Measurements from ENCODE around the gene ABI3BP.
"Not testable (repeated sequence)": the region's sequence is repeated elsewhere in the genome, so short reads cannot be mapped to it uniquely, and the experiment has no call there.

ABI3BP gene

DNA sequence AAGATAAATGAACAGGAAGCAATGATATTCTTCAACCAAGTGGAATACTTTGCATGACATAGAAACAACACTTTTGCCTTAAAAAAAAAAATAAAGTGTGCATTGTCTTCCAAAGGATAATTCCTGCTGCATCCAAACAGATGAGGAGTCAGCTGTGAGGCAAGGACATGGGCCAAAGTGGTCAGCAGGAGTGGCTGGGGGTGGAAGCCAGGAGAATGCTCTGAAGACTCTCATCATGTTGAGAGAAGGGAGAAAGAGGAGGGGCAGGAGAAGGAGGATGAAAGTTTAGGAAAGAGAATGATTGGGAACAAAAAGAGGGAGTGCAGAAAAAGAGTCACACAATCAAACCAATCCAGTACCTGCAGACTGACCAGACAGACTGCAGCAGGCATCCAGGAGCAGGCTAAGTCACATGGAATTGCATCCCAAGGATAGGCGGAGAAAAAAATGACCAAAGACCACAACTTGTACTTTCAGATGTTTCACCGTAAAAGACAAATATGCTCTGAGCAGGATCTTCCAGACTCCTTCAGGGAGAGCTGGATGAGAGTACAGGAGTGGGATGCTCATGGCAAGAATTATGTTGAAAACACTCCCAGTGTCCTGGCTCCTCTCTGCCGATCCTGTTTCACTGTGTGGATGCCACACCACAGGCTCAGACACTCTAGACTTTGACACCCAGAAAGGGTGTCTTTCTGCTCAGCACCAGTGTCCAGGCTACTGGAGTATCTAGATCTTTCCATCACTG is 11.9 kb downstream of the ABI3BP start:
- DNase-seq = no peak

DNA sequence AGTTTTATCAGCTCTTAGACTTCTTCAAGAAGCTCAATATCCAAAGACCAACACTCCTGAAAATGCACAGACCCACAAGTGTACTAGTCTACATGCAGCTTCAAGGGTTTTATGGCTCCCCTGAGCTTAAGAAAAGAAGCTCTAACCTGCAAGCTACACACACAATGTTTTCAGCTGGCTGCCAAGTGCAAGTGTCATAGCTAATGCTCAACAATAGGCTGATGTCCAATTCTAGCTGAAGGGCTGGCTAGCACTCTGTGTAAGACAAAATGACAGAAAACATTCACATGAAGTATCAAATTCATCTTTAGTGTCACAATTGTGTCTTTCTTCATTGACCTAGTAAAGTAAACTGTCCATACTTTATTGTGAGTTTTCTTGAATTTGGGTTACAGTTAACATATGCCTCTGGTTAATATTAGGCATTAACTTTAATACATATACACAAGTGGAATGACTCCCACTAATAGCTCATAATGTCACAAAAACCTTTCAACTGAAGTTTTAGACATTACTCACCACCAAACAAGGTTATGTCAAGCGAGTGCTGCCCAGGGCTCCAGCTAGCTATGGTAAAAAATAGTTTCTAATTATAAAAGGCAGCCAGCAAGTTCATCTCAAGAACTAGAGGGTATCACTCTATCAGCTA is 15.1 kb downstream of the ABI3BP start:
- DNase-seq = no peak

DNA sequence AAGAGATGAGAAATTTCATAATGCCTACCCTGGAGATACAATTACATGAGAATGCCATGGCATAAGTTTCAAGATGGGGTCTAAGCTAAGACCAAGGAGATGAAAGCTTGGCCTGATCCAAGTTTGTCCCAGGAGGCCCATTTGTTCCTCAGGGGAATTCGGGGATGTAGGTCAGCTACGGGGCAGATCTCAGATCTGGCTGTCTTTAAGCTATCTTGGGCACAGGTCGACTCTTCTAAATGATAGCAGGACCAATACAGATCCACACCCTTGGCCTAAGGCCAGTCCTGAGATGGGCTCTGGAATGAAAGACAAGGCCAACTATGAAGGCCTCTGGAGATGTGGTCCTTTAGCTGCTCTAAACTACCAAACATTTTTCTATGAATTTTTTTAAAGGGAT is 16.6 kb downstream of the ABI3BP start:
- DNase-seq = no peak

DNA sequence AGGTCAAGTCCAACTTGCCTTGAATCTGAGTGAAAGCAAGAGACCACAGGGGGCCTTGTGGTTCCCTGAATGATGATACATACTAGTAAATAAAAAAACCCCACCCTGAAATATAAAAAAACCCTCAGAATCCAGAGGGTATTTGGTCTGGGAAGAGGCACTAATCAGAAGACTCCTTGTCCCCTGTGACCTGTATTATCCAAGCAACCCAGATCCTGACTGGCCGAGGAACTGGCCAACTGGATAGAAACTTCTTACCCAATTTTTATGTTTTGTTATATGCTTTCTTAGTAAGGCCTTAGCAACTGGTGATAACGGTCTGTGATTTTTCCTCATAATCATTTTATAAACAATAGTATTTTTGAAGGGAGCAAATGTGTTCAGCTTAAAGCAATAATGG is 17.5 kb downstream of the ABI3BP start:
- DNase-seq = no peak

DNA sequence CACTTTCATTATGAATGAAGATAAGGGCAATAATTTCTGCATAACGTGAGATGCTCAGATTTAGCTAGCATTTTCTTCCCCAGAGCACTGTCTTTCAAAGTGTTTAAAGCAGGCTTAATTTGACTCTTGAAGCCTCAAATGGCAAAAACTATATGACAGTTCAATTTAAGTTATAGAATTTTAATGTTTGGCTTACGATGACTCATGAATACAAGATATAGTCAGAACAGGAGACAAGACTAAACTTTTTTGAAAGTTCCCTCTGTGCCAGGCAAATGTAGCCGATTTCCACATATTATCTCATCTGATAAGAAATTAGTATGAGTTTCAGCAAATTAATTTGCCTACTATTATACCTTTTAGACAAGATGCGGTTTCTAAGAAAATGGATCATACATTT is 19.6 kb downstream of the ABI3BP start:
- no peak for DNase-seq

DNA sequence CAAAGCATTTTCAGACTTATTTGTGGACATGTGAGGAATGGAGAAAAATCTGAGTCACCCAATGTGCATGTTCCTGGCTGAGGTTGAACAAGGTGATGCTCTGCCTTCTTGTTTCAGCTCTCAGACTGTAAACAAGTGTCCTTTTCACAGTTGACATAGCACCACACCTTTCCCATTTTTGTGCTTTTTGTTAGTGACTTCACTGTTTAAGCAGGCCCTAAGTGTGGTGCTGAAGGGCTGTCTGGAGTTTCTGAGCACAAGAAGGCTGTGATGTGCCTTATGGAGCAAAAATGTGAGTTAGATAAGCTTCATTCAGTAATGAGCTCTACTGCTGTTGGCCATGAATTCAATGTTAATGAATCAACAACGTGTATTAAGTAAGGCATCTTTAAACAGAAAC is 20.4 kb downstream of the ABI3BP start:
- DNase-seq = no peak

DNA sequence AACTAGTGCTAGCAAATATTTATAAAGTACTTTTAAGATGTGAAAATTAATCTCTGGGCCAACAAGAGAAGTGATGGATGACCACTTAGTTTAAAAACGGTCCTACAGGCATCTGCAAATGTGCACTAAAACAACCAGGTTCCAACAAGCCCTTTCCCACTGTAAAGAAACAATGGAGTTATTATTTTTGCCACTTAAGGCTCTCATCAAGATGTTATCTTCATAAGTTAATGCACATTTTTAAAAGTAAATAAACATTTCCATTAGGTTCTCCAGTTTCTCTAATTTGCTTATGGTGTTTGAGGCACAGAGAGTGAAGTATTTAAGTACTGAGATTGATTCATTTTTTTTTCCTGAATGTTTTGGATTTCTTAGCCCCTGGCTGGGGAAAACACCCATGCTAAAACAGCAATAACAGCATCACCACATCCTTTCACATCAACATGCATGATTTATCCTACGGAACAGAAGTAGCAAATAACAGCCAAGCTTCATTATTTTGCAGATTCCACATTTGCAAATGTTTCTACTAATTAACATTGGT is 20.8 kb downstream of the ABI3BP start:
- no peak for DNase-seq

DNA sequence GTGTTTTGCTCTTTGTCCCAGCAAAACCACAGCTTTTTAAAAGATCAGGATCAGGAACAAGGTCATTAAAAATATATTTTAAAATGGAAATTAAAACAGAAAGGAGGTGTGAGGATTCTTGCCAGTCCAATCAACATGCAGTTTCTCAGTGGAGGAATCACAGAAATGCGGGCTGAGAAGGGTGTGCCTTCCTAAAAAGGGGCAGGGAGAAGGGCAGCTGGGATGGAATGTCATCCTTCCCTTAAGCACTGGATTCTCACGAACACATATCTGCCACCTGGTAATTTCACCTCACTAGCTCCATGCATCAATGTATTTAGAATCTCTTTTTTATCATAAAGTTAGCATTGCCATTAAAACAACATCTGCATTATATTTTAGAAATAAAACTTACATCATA is 21.4 kb downstream of the ABI3BP start:
- DNase-seq = no peak

DNA sequence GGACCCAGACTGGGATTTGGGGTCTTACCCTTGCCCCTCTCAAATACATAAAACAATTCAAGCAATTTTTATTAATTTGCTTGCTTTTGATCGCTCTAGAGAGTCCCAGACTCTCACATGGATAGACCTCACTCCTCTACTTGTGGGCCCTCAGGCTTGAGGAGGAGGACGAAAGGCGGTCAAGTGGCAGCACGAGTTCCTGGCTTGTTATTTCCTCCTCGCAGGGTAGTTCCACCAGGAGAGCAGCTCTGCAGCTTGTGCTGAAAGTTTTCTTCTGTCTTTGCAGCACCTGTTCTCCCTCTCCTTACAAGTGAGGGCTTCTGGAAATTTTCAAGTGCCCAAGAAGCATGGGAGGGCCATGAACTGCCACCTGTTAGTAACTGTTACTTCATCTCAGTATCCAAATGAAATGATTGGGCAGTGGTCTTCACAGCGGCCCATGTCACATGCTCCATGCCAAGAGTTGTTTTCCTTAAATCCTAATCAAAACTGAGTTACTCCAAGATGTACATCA is 22.7 kb downstream of the ABI3BP start:
- no peak for DNase-seq

DNA sequence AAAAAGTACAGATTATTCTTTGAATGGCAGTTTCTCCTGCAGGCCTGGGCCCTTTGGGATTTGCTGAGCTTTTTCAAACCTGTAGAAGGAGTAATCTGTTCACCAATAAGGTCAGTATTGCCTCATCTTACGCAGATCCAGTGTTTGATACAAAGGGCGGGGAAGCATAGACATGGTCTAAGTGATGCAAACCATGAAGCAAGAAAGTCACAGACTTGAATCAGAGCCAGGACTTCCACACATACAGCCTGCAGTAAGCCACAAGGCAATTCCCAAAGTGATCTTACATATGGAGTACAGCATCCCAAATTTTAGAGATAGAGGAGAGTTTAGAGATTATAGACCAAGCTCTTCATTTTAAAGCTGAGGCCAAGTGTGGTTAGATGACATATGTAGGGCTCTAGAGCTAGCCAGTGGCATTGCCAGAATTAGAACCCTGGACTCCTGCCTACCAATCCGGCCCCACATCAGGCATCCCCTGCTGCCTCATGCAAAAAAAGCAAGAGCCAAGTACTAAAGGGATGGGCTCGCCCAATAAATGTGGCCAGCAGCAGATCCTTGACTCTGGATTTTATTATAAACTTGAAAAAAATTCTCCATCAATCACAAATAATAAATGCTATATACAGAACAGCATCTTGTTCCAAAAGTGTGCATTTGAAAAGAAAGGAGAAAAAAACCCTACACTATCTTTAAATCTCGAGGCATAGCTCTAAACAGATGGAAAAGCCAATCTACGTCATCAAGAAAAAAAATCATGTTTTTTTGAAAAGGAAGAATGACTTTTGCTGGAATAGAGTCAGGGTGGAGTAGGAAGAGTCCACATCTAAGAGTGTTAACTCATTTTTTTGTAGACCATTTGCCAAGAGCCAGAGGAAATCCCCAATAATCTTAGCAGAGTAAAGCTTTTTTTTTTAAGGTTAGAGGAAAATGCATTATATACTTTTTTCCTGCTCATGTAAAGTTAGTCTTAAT is 24.0 kb downstream of the ABI3BP start:
- DNase-seq = no peak

DNA sequence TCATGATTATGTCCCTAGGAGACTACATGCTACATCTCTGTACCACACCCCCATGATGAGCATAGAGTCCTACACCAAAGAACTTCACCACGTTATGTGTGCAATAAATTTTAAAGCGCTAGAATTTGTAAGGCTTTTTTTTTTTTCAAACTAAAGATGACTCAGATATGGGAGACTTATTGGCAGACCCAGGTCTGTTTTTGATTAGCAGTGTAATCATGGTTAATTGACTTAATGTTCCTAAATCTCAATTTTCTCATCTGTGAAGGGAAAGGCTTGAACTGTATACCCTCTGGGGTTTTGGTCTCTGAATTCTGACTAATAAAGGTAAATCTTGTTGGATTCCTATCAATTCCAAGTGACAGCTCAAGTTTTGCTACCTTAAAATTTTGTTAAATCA is 26.4 kb downstream of the ABI3BP start:
- no peak for DNase-seq

DNA sequence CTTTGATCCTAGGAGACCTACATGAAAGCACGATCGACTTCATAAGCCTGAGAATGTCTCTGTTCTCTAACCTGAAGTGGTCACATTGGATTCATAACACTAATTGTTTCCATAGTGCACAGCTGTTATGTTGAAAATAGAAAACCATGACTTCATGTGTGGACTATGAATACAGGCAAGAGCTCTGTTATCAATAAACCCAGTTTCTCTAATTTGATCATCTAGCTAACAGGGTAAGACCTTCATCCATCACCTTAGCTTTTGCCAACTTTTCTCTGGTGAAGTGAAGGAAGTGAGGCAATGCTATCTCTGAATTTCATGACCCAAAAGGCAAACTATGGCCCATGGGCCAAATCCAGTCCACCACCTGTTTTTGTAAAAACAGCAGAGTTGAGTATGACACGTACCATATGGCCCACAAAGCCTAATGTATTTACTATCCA is 27.2 kb downstream of the ABI3BP start:
- no peak for DNase-seq

DNA sequence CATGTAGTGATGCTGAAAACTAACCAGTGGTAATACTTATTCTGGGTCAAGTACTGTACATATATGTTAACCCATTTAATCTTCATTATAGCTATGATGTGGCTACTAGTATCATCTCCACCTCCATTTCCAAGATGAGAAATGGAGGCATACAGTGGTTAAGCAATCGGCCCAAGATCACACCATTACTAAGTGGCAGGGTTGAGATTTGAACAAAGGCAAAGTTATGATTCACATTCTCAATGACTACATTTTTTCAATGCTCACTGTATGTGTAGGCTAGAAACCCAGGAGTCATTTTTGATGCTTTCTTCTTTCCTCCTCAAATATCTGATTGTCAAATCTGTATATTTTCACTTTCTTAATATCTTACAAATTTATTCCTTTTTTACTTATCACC is 30.2 kb downstream of the ABI3BP start:
- no peak for DNase-seq

DNA sequence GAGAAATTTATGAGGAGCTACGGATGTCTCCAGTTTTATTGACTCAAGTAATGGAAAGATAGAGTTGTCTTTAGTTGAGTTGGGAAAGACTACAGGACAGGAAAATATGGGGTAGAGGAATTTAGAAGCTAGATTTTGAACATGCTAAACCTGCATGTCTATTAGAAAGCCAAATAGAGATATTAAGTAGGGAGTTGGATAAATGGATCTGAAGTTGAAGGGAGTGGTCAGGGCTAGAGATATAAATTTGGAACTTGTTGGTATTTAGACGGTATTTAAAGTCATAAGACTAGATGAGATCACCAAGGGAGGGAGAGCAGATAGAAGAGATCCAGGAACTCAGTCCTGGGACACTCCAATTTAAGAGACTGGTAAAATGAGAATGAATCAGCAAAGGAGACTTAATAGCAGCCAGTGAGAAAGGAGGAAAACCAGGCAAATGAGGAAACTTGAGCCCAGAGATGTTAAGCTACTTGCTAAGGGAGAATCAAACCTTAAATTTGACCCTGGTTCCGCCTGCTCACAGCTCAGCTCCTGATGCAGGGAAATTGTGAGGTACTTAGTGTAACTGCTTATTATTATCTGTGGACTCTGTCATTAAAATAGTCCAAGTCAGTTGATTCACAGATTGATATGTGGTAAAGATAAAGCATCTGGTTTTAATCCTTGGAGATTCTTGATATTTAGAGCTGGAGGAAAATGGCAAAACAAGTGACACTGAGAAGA is 35.8 kb downstream of the ABI3BP start:
- DNase-seq = no peak

DNA sequence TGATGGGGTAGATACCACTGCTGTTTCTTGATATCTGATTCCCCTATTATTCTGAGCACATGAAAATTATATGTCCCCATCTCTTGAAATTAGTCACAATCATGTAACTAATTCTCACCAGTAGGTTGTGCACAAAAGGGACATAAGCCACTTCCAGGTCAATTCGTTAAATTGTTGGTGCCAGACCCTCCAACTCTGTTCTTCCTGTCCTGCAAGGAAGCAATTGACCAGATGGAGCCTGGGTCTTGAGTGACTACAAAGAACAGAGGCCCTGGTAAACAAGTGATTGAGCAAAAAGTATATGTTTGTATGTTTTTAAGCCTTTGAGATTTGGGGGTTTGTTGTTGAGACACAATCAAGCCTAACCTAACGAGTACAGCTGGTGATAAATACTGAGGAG is 36.9 kb downstream of the ABI3BP start:
- no peak for DNase-seq

DNA sequence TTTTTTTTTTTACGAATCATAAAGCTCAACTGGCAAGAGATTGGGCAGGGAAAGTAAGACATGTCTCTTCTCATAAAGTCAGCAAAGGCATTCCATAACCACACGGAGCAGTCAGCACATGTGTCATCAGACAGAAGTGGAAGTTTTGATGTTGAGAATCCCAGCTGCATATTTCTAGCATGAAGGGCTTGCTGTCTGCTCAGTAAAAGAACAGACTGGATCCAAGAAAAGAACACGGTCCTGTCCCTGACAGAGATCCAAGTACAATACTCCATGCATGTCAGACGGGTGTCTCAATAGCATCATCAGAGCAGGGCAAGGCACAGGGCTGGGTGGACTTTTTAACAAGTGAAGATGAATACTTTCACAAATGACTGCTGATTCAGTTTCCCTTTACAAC is 38.2 kb downstream of the ABI3BP start:
- no peak for DNase-seq

DNA sequence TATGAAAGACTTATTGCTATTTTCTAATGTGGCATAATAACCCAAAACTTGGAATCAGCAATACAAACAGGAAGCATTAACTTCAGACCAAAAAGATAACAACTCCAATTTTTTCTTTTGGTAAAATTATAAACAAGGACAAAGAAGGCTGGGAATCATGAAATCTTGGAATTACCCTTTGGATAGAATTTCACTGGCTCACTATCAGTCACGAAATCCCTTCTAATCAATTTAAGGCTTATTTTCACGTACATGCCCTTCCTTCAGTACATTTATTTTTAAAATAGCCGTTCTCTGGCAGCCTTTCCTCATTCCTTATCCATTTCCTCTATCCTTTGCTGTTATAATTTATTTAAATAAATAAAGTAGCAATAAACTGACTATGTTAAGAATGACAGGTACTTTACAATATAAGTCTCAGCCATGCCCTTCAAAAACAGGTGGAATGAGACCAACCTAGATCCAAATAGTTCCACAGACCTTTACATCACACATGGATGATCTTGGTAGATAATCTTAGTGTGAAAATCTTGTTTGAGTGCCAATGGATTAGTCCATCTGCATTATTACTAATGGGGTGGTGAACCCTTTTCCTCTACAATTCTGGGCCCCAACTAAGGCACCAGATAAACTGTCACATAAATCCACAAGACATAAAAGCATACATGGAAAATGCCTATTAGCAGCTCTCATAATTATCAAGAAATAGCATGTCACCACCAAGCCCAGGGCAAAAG is 38.9 kb downstream of the ABI3BP start:
- no peak for DNase-seq

DNA sequence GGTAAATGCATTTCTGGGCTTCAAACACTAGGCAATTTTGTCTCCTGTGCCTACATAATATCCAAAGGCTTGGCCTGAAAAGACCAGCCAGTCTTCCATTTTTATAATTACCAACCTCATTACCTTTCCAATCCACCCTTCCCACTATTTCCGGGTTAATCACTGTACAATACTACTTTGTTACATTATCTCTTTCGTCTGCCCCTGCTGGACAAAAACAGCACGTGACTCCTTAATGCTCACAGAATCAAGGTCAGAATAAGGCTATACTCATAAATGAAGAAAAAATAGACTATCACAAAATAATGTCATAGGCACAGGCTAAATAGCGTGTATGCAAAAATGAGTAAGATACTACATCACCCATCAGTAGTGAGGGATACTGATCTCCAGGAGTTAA is 40.1 kb downstream of the ABI3BP start:
- no peak for DNase-seq

DNA sequence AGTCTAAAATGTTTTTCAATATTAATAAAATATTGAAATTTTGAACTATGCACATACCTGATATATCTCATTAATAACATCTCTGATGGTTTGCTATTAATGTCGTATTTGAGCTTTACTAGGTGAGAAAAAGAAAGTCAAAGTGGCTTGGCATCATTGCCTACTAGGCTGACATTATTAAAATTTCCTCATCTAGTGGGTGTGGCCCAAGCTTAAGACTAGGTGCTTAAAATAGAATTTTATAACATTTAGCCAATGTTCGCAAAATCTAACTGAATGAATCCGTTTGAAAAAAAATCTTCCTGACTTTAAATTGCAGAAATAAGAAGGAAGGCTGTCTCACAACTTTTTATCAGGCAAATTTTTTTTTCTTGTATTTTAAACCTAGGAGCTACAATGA is 46.1 kb downstream of the ABI3BP start:
- no peak for DNase-seq

DNA sequence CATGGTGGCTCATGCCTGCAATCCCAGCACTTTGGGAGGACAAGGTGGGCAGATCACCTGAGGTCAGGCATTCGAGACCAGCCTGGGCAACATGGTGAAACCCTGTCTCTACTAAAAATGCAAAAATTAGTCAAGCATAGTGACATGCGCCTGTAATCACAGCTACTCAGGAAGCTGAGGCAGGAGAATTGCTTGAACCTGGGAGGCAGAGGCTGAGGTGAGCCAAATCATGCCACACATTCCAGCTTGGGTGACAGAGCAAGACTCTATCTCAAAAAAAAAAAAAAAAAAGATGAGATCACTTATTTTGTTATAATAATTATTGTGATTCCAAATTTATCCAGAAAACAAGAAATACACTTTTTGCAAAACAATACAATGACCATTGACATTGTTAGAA is 47.1 kb downstream of the ABI3BP start:
- not testable (repeated sequence) for DNase-seq

DNA sequence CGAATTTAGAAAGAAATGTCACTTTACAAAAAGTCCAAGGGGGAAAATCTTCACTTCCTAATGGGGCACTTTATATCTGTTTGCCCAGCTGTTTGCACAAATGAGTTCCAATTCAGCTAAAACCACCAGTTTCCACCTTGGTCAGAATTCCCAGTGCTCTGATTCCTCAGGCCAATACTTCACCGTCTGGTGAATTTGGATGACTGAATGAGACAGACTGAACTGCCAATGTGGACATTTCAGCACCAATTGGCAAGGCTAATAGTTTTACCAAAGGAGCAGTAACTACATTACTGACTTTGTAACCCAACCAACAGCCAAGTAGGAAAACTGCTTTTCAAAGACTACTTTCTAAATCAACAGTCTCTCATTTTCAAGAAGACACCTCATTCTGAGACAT is 51.8 kb downstream of the ABI3BP start:
- DNase-seq = no peak

Data from suppressor macrophage (primary cell).